HepG2 (cell line): ENCODE data around the gene HAUS7. TPM values are rescaled to one million over a fixed set of nuclear protein-coding genes. Genes with fewer than 3 reads are reported as not detected.

Source experiments
- ATAC-seq: fragments of 200-7000 bp; cut with Tn5 transposase; 3 replicates; pipeline ENCODE4 v1.9.1; 2020; ENCODE audit warnings: mild to moderate bottlenecking, moderate library complexity
- BruUV-seq: library from RNA; stranded (reverse); fragments of 400-500 nt; replicated peaks from 2 replicates; lab custom pipeline; 2021; lab: Mats Ljungman, UMichigan
- CTCF ChIA-PET: fragments of 300-600 bp; formaldehyde crosslinking; extraction: SDS; loops from one replicate; lab custom pipeline; 2021; ENCODE audit warnings: low total read pairs, inconsistent platforms, low intra/inter-chr PET ratio; lab: Yijun Ruan, JAX
- POLR2A ChIA-PET: fragments of 350-600 bp; sonication (Branson Sonifier 250); formaldehyde crosslinking; loops from one replicate; lab custom pipeline; 2020; ENCODE audit warnings: antibody characterized with exemption, inconsistent platforms; lab: Yijun Ruan, JAX
- DNase-seq: peaks from one replicate; pipeline ENCODE4 v3.0.0-alpha.2; 2015; ENCODE audit warnings: low spot score
- FAIRE-seq: peaks from 3 replicates; lab custom pipeline; 2011; peaks lifted over from hg19 to GRCh38; lab: Jason Lieb, UNC
- H2AFZ ChIP-seq: one replicate; pipeline ENCODE4 v1.6.1; 2011; ENCODE audit warnings: low read length, inconsistent platforms
- H3K27ac ChIP-seq: fragments of 300-600 bp; 3 replicates; pipeline ENCODE4 v1.8.0; 2011; ENCODE audit warnings: mixed run types, mild to moderate bottlenecking, mixed read lengths, low read length, inconsistent platforms; ENCODE audit not compliant: insufficient read depth; ENCODE audit errors: extremely low read length
- H3K27me3 ChIP-seq, 2 experiments: fragments of 200-600 bp in 1 of 2; 2 replicates in 1 of 2; 3 replicates in 1 of 2; pipeline versions ENCODE4 v1.6.0 to v1.8.0; 2011; ENCODE audit warnings: low read length in 2 of 2, mild to moderate bottlenecking in 2 of 2, moderate library complexity in 2 of 2, inconsistent platforms in 1 of 2; ENCODE audit not compliant: insufficient read depth in 2 of 2, control insufficient read depth in 1 of 2
- H3K36me3 ChIP-seq, 2 experiments: fragments of 200-600 bp in 1 of 2; replicated peaks in 1 of 2; 2 replicates in 1 of 2; 3 replicates in 1 of 2; pipeline versions ENCODE4 v1.5.1 to v1.8.0; 2011; ENCODE audit warnings: low read length in 2 of 2, inconsistent platforms in 1 of 2; ENCODE audit not compliant: insufficient read depth in 2 of 2, control insufficient read depth in 1 of 2
- H3K4me1 ChIP-seq: 2 replicates; pipeline ENCODE4 v1.5.1; 2012; ENCODE audit warnings: low read length, inconsistent platforms; ENCODE audit not compliant: insufficient read depth
- H3K4me2 ChIP-seq: 2 replicates; pipeline ENCODE4 v1.6.0; 2011; ENCODE audit warnings: low read depth, low read length, inconsistent platforms
- H3K4me3 ChIP-seq, 3 experiments: fragments of 200-600 bp in 1 of 3; sonication (generic), shearing (Covaris generic) in 1 of 3; replicated peaks in 1 of 3; 2 replicates each; pipeline ENCODE4 v1.5.1; 2011 to 2016; ENCODE audit warnings: low read length in 3 of 3, inconsistent platforms in 2 of 3, low read depth in 2 of 3, mild to moderate bottlenecking in 2 of 3, control low read depth in 1 of 3, mixed read lengths in 1 of 3; ENCODE audit not compliant: insufficient read depth in 1 of 3
- H3K79me2 ChIP-seq: one replicate; pipeline ENCODE4 v1.6.1; 2011; ENCODE audit warnings: low read length, inconsistent platforms; ENCODE audit not compliant: insufficient read depth
- H3K9ac ChIP-seq: 2 replicates; pipeline ENCODE4 v1.6.0; 2011; ENCODE audit warnings: mild to moderate bottlenecking, low read depth, low read length, inconsistent platforms; ENCODE audit not compliant: insufficient read depth
- H3K9me3 ChIP-seq: 2 replicates; pipeline ENCODE4 v1.5.1; 2012; ENCODE audit warnings: mild to moderate bottlenecking, low read length
- H4K20me1 ChIP-seq: 2 replicates; pipeline ENCODE4 v1.6.0; 2011; ENCODE audit warnings: inconsistent platforms, mild to moderate bottlenecking, low read length, moderate library complexity; ENCODE audit not compliant: insufficient read depth
- ETV6 ChIP-seq: sonication (generic); formaldehyde crosslinking; conservative IDR thresholded peaks from 2 replicates; pipeline ENCODE4 v1.4.0; 2020; ENCODE audit warnings: missing genetic modification reagents
- FIP1L1 ChIP-seq: fragments of 200-400 bp; formaldehyde crosslinking; IDR thresholded peaks from 2 replicates; pipeline ENCODE4 v1.6.1; 2018; ENCODE audit warnings: low read depth, mild to moderate bottlenecking, low read length, moderate library complexity, borderline replicate concordance; ENCODE audit not compliant: insufficient read depth
- HDAC2 ChIP-seq: sonication (generic); formaldehyde crosslinking; IDR thresholded peaks from 2 replicates; pipeline ENCODE4 v1.4.0; 2020; ENCODE audit warnings: missing genetic modification reagents
- MED1 ChIP-seq: sonication (generic); formaldehyde crosslinking; IDR thresholded peaks from 2 replicates; pipeline ENCODE4 v1.4.0; 2020; ENCODE audit warnings: missing genetic modification reagents
- NR2F2 ChIP-seq: IDR thresholded peaks from 2 replicates; pipeline ENCODE4 v1.6.1; 2012; ENCODE audit warnings: low read depth, inconsistent platforms, borderline replicate concordance
- ONECUT2 ChIP-seq: sonication (generic); formaldehyde crosslinking; IDR thresholded peaks from 2 replicates; pipeline ENCODE4 v1.4.0; 2020; ENCODE audit warnings: missing genetic modification reagents
- PHF21A ChIP-seq: sonication (generic); formaldehyde crosslinking; IDR thresholded peaks from 2 replicates; pipeline ENCODE4 v1.5.0; 2020; ENCODE audit warnings: mild to moderate bottlenecking, missing genetic modification reagents
- RBM22 ChIP-seq: fragments of 200-400 bp; formaldehyde crosslinking; optimal IDR thresholded peaks from 2 replicates; pipeline ENCODE3; 2017; ENCODE audit warnings: mild to moderate bottlenecking, low read length, moderate library complexity
- SATB2 ChIP-seq: sonication (generic); formaldehyde crosslinking; IDR thresholded peaks from 2 replicates; pipeline ENCODE4 v1.5.0; 2020; ENCODE audit warnings: missing genetic modification reagents
- SRSF9 ChIP-seq: fragments of 200-400 bp; formaldehyde crosslinking; IDR thresholded peaks from 2 replicates; pipeline ENCODE4 v1.6.1; 2018; ENCODE audit warnings: borderline replicate concordance, mild to moderate bottlenecking, low read depth, low read length; ENCODE audit not compliant: insufficient read depth, poor library complexity, severe bottlenecking
- SSRP1 ChIP-seq: IDR thresholded peaks from 2 replicates; pipeline ENCODE4 v1.6.1; 2016; ENCODE audit warnings: control low read depth
- TEAD2 ChIP-seq: sonication (generic); formaldehyde crosslinking; IDR thresholded peaks from 2 replicates; pipeline ENCODE4 v1.9.0; 2021; ENCODE audit warnings: missing genetic modification reagents
- THAP11 ChIP-seq: IDR thresholded peaks from 2 replicates; pipeline ENCODE4 v1.6.1; 2016; ENCODE audit warnings: missing biosample characterization, missing genetic modification reagents
- ZBTB20 ChIP-seq: sonication (generic); formaldehyde crosslinking; IDR thresholded peaks from 2 replicates; pipeline ENCODE4 v1.8.1; 2023; ENCODE audit warnings: missing genetic modification reagents, low read depth, mild to moderate bottlenecking, borderline replicate concordance
- ZNF20 ChIP-seq: sonication (generic); formaldehyde crosslinking; IDR thresholded peaks from 2 replicates; pipeline ENCODE4 v1.4.0; 2020; ENCODE audit warnings: mild to moderate bottlenecking, moderate library complexity, missing genetic modification reagents
- ZNF337 ChIP-seq: sonication (generic); formaldehyde crosslinking; IDR thresholded peaks from 2 replicates; pipeline ENCODE4 v1.5.1; 2020; ENCODE audit warnings: missing genetic modification reagents, low read depth, mild to moderate bottlenecking, borderline replicate concordance
- ZNF678 ChIP-seq: sonication (generic); formaldehyde crosslinking; IDR thresholded peaks from 2 replicates; pipeline ENCODE4 v1.4.0; 2020; ENCODE audit warnings: mild to moderate bottlenecking, missing genetic modification reagents
- WGBS: methylation state at CpG from one replicate; pipeline ENCODE4 v1.1.6; 2017; ENCODE audit warnings: low lambda C conversion rate; 5-methylcytosine and 5-hydroxymethylcytosine counted together
- in situ Hi-C: cut with HindIII; loops from 2 replicates; pipeline ENCODE4 v1.10.0; 2017; ENCODE audit warnings: low pct_unique_long_range_greater_than_20kb; ENCODE audit not compliant: extremely low pct_ligation_motif_present
- intact Hi-C: fragments of 100-400 bp; cut with micrococcal nuclease; formaldehyde crosslinking; loops from one replicate; pipeline ENCODE4 v1.10.0; 2022; ENCODE audit not compliant: unreplicated experiment
- polyA plus RNA-seq, 8 experiments: library from polyadenylated mRNA; depleted of rRNA in 3 of 8; stranded (reverse) in 7 of 8; unstranded in 1 of 8; fragments of >200 nt; fragmentation: Illumina TruSeq in 4 of 8; extraction: Trizol in 4 of 8; gene quantifications; 2 replicates each; pipeline versions ENCODE4 v1.2.1 to v1.2.3, GENCODE V29; 2011 to 2016; ENCODE audit warnings: low read depth in 4 of 8, missing spikeins in 1 of 8, mixed read lengths in 1 of 8; ENCODE audit not compliant: insufficient read depth in 1 of 8
- total RNA-seq, 5 experiments: library from RNA; depleted of rRNA; stranded (reverse); fragments of >200 nt; fragmentation: Illumina TruSeq; extraction: Trizol; gene quantifications; 2 replicates each; pipeline ENCODE4 v1.2.3, GENCODE V29; 2016; ENCODE audit warnings: low read depth in 1 of 5
- TF ChIP-seq, protein P1 (sequence below), 2 experiments: sonication (generic) in 1 of 2; formaldehyde crosslinking in 1 of 2; IDR thresholded peaks; 2 replicates each; pipeline versions ENCODE4 v1.4.0 to v1.6.1; 2018 to 2020; ENCODE audit warnings: missing genetic modification reagents in 2 of 2, borderline replicate concordance in 1 of 2, low read depth in 1 of 2, mild to moderate bottlenecking in 1 of 2, missing biosample characterization in 1 of 2
- TF ChIP-seq, protein P2 (sequence below): sonication (generic); IDR thresholded peaks from 2 replicates; pipeline ENCODE4 v1.6.1; 2016; ENCODE audit warnings: low read depth, borderline replicate concordance

The HAUS7 gene
- total and polyA plus RNA-seq, 2 of the 13 experiments (the other 11 are each of a cell fraction or from before 2014, with no cell fraction given): 10.9 to 42.4 TPM

DNA sequence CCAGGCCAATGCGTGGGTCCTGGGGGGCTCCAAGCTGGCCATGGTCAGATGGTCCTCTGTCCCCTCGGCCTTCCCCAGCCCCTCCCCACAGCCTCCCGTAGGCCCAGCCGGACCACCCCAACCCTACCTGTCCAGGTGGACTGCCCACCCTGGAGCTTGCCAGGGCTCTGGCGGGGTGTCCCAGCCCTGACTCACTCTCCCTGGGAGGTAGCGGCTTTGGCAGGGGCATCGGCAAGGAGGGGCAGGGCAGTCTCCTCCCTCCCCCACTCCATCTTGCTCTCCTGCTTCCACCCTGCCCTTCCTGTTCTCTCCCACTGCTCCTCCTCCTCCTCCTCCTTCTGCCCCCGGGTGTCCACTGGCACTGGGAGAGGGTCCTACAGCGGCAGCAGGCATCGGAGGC is 31.8 kb upstream of the HAUS7 start:
- no TSS peak for BruUV-seq
- Histone ChIP-seq H3K79me2 (no peaks in the 10 kb centered on the region), H3K27ac (no peak overlapping the region), H3K4me3 (no peak overlapping the region), H2AFZ (no peak overlapping the region), H4K20me1 (no peaks in the 10 kb centered on the region), H3K4me1 (no peaks in the 10 kb centered on the region), H3K27me3 (no peaks in the 10 kb centered on the region), H3K4me2 (no peak overlapping the region), H3K36me3 (no peaks in the 10 kb centered on the region), H3K9ac (no peak overlapping the region)
- no peak for FAIRE-seq
- ATAC-seq: no peak
- intact Hi-C loops (no loop called here), in situ Hi-C loops (loop anchor here (10.0 kb wide), 1 partner anchor 47 kb away; no protein-coding TSS in a partner anchor)
- POLR2A ChIA-PET: no interaction called here
- TF ChIP-seq SSRP1 (CRISPR knock-in tag): no peak
- TF ChIP-seq THAP11 (CRISPR knock-in tag): no peak
- TF ChIP-seq ONECUT2: no peak
- no peak for TF ChIP-seq ETV6 (CRISPR knock-in tag)
- TF ChIP-seq ZNF337 (CRISPR knock-in tag): no peak
- TF ChIP-seq, all 625 proteins: peak for 0
- no peak for DNase-seq
- CTCF ChIA-PET: no interaction called here
- no peaks in the 10 kb centered on the region for H3K9me3 ChIP-seq
- 32% methylated on average over 3 of the region's 10 CpGs for WGBS

DNA sequence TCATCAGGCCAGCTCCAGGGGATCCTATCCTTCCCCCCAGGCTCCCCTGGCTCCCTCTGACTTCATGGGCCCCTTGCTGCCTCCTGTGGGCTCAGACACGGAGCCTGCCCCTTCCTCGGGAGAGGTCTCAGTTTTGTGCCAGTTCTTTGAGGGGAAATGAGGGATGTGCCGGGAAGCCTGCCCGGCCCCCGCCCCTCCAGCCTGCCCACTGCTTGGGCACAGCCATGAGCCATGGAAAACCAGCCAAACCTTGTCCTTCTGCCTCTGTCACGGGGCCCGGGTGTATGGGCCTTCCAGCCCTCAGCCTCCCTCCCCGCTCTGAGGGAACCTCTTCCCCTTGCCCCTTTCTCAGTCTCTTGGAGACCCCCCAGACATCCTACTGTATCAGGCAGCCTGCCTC is 31.2 kb upstream of the HAUS7 start:
- in situ Hi-C loops (loop anchor here (10.0 kb wide), 1 partner anchor 47 kb away; no protein-coding TSS in a partner anchor), intact Hi-C loops (no loop called here)
- Histone ChIP-seq H3K36me3 (no peaks in the 10 kb centered on the region), H3K9me3 (no peaks in the 10 kb centered on the region), H3K4me3 (no peak overlapping the region), H2AFZ (no peak overlapping the region), H3K27me3 (no peaks in the 10 kb centered on the region), H3K4me2 (no peak overlapping the region), H3K4me1 (no peaks in the 10 kb centered on the region), H3K27ac (no peak overlapping the region), H4K20me1 (no peaks in the 10 kb centered on the region), H3K9ac (no peak overlapping the region), H3K79me2 (no peaks in the 10 kb centered on the region)
- ChIA-PET POLR2A (no interaction called here), CTCF (no interaction called here)
- 73% methylated on average over 3 of the region's 8 CpGs for WGBS
- DNase-seq: no peak
- no peak for ATAC-seq
- FAIRE-seq: no peak
- no TSS peak for BruUV-seq
- TF ChIP-seq SRSF9 (no peak), ZNF678 (CRISPR knock-in tag) (no peak), SATB2 (CRISPR knock-in tag) (no peak), PHF21A (no peak), ZNF20 (CRISPR knock-in tag) (no peak), TEAD2 (CRISPR knock-in tag) (no peak), RBM22 (no peak), HDAC2 (no peak), MED1 (CRISPR knock-in tag) (no peak), NR2F2 (no peak), ZBTB20 (CRISPR knock-in tag) (no peak), FIP1L1 (no peak)
- TF ChIP-seq, protein P1, sequence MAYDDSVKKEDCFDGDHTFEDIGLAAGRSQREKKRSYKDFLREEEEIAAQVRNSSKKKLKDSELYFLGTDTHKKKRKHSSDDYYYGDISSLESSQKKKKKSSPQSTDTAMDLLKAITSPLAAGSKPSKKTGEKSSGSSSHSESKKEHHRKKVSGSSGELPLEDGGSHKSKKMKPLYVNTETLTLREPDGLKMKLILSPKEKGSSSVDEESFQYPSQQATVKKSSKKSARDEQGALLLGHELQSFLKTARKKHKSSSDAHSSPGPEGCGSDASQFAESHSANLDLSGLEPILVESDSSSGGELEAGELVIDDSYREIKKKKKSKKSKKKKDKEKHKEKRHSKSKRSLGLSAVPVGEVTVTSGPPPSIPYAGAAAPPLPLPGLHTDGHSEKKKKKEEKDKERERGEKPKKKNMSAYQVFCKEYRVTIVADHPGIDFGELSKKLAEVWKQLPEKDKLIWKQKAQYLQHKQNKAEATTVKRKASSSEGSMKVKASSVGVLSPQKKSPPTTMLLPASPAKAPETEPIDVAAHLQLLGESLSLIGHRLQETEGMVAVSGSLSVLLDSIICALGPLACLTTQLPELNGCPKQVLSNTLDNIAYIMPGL (CRISPR knock-in tag; IDR thresholded peaks at IDR 0.05; ENCODE audit: borderline replicate concordance in 1 of 2, low read depth in 1 of 2): no peak
- TF ChIP-seq, protein P2, sequence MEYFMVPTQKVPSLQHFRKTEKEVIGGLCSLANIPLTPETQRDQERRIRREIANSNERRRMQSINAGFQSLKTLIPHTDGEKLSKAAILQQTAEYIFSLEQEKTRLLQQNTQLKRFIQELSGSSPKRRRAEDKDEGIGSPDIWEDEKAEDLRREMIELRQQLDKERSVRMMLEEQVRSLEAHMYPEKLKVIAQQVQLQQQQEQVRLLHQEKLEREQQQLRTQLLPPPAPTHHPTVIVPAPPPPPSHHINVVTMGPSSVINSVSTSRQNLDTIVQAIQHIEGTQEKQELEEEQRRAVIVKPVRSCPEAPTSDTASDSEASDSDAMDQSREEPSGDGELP: no peak
